Progenitor cell of endocrine pancreas (in vitro differentiated cells): Measurements from ENCODE around the gene FAM241A. TPM values are rescaled to one million over a fixed set of nuclear protein-coding genes. Genes with fewer than 3 reads are reported as not detected.

ENCODE experiments used
- DNase-seq: peaks from one replicate; pipeline ENCODE4 v3.0.0; 2021; ENCODE audit warnings: low spot score; ENCODE audit not compliant: unreplicated experiment
- H3K27ac Mint-ChIP-seq: 2 replicates; pipeline ENCODE4 v1.8.0; 2021; ENCODE audit warnings: mild to moderate bottlenecking, moderate library complexity, mixed read lengths
- H3K27me3 Mint-ChIP-seq: 2 replicates; pipeline ENCODE4 v1.8.0; 2021; ENCODE audit warnings: mixed read lengths
- H3K36me3 Mint-ChIP-seq: 2 replicates; pipeline ENCODE4 v1.8.0; 2022; ENCODE audit warnings: mixed read lengths; ENCODE audit not compliant: insufficient read depth
- H3K4me1 Mint-ChIP-seq: 2 replicates; pipeline ENCODE4 v1.8.0; 2021; ENCODE audit warnings: low read depth, mixed read lengths
- H3K4me3 Mint-ChIP-seq: 2 replicates; pipeline ENCODE4 v1.8.0; 2021; ENCODE audit warnings: low read depth, mild to moderate bottlenecking, moderate library complexity, mixed read lengths
- H3K9me3 Mint-ChIP-seq: 2 replicates; pipeline ENCODE4 v1.8.0; 2021; ENCODE audit warnings: low read depth, mixed read lengths
- CTCF ChIP-seq: fragments of 200-600 bp; sonication (generic); IDR thresholded peaks from one replicate; pipeline ENCODE4 v1.5.0; 2021; ENCODE audit warnings: antibody characterized with exemption, mild to moderate bottlenecking; ENCODE audit not compliant: unreplicated experiment
- total RNA-seq: library from RNA; stranded (reverse); gene quantifications from 2 replicates; pipeline ENCODE4 v1.2.1, GENCODE V29; 2021

The FAM241A gene
- total RNA-seq, 1 donor from 2014 or later, result 0.22 TPM

DNA sequence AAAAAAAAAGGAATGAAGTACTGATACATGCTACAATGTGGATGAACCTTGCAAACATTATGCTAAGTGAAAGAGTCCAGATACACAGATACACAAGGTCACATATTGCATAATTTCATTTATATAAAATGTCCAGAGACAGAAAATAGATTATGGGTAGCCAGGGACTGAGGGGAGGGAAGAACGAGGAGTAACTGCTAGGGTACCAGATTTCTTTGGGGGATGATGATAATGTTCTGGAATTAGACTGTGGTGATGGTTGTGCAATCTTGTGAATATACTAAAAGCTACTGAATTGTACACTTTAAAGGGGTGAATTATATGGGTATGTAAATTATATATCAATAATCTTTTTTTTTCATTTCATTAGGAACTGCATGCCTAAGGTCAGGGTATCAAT lies 65.5 kb downstream of the FAM241A start:
- no peaks in the 10 kb centered on the region for H3K9me3 Mint-ChIP-seq
- no peak overlapping the region for H3K27ac Mint-ChIP-seq
- no peak overlapping the region for H3K4me3 Mint-ChIP-seq
- no peaks in the 10 kb centered on the region for H3K36me3 Mint-ChIP-seq
- H3K4me1 Mint-ChIP-seq, result no peaks in the 10 kb centered on the region
- DNase-seq, result no peak
- no peaks in the 10 kb centered on the region for H3K27me3 Mint-ChIP-seq
- no peak for TF ChIP-seq CTCF

GRCh38 chr4:112213091-112213490 lies 67.8 kb downstream of the FAM241A start:
- H3K36me3 Mint-ChIP-seq, result no peaks in the 10 kb centered on the region
- DNase-seq, result no peak
- no peak for TF ChIP-seq CTCF
- no peak overlapping the region for H3K27ac Mint-ChIP-seq
- no peaks in the 10 kb centered on the region for H3K4me1 Mint-ChIP-seq
- no peak overlapping the region for H3K4me3 Mint-ChIP-seq
- no peaks in the 10 kb centered on the region for H3K27me3 Mint-ChIP-seq
- H3K9me3 Mint-ChIP-seq, result no peaks in the 10 kb centered on the region

DNA sequence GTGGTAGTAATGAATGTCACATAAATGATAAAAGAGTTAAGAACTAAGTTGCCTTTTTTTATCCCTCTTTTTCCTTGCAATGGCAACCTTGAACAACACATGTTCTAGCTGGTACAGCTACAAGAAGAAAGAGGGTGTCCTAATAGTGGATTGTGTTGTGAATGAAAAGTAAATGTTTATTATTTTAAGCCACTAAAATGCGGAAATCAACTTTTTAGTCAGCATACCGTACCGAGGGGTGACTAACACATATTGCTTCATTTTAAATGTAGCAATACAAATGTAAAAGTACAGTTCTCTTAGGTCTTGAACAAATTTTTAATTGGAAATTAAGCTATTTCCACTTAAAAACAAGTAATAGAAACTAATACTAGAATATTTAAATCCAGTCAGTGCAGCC lies 68.6 kb downstream of the FAM241A start:
- Mint-ChIP-seq H3K4me3 (no peak overlapping the region), H3K27ac (no peak overlapping the region)

GRCh38 chr4:112214390-112215264 lies 69.4 kb downstream of the FAM241A start:
- no peaks in the 10 kb centered on the region for H3K27me3 Mint-ChIP-seq
- no peak overlapping the region for H3K27ac Mint-ChIP-seq
- no peaks in the 10 kb centered on the region for H3K36me3 Mint-ChIP-seq
- peak; percentile 45 for TF ChIP-seq CTCF
- no peaks in the 10 kb centered on the region for H3K9me3 Mint-ChIP-seq
- no peak for DNase-seq
- no peak overlapping the region for H3K4me3 Mint-ChIP-seq
- no peaks in the 10 kb centered on the region for H3K4me1 Mint-ChIP-seq

More for the DNA sequence above, 68.6 kb downstream of the FAM241A start:
- H3K27me3 Mint-ChIP-seq, result no peaks in the 10 kb centered on the region
- TF ChIP-seq CTCF, result no peak
- no peaks in the 10 kb centered on the region for H3K9me3 Mint-ChIP-seq
- H3K36me3 Mint-ChIP-seq, result no peaks in the 10 kb centered on the region
- no peaks in the 10 kb centered on the region for H3K4me1 Mint-ChIP-seq
- no peak for DNase-seq

DNA sequence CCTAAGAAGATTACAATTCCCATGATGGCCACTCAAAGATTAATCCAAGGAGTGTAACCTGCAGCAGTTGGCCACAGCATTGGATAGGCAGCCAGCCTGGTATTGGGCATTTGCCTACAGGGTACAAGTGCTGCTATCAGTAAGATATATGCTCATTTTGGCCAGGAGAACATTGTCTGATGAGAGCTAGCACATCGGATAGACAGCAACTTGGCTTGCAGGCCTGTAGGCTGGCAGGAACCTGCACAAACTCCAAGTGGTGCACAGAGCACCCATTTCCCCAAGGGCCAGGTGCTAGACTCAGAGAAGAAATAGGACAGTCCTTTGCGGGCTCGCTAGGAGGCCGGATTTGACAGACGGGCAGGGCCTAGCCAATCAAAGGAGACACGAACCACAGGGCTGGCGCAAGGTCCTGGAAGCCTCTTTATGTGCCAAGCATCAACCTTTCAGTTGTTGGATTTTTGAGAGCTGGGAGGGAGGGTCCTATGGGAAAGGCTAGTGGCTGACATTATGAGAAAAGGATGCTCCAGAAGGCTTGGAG lies 74.6 kb downstream of the FAM241A start:
- Mint-ChIP-seq H3K27ac (no peak overlapping the region), H3K4me3 (no peak overlapping the region), H3K36me3 (no peaks in the 10 kb centered on the region), H3K9me3 (peaks cover 3% of the 10 kb centered on the region), H3K27me3 (no peaks in the 10 kb centered on the region), H3K4me1 (no peaks in the 10 kb centered on the region)
- DNase-seq, result no peak
- TF ChIP-seq CTCF, result no peak
